Stimulated activated CD8-positive, alpha-beta memory T cell treated with anti-CD3 and anti-CD28 coated beads, Interleukin-4, amount 100 ng/mL, for 4 hours (primary cell): ENCODE measurements around the gene EMSY.

Experiments
- DNase-seq, 2 donors: peaks; one replicate each; pipeline ENCODE4 v3.0.0-alpha.2; 2020; ENCODE audit warnings: low read depth in 2 of 2, low spot score in 1 of 2

EMSY gene

DNA sequence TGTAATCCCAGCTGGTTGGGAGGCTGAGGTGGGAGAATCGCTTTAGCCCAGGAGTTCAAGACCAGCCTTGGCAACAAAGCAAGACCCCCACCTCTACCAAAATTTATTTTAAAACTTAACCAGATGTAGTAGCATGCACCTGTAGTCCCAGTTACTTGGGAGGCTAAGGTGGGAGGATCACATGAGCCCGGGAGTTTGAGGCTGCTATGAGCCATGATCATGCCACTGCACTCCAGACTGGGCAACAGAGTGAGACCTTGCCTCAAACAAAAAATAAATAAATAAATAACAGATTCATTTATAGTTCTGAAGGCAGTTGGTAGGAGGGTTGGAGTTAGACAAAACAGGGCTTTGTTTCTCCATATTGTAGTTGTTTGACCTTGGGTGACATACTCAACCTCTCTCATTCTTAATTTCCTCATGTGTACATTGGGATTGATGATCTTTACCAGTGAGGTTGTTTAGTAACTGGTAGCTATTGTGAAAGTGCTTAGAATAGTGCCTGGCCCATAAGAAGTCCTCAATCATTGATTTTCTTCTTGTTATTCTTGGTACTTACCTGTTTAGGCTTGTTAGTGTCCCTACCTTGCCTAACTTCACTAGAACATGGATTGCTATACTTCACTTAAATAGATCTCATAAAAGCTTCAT lies 79.1 kb downstream of the EMSY start:
- no peak for DNase-seq

DNA sequence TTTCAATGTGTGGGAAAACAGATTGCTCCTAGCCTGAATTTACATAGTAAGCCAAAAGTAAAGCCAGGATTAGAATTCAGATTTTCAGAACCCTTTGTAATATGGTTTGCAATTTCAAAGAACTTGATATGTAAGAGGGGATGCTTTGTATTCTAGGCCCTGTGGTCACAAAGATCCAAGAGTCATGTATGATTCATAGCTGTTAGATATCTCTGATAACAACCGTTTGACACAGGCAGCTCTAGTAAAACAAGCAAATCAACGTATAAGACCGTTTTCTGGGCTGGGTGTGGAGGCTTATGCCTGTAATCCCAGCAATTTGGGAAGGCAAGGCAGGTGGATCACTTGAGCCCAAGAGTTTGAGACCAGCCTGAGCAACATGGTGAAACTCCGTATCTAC lies 79.6 kb downstream of the EMSY start:
- no peak for DNase-seq

DNA sequence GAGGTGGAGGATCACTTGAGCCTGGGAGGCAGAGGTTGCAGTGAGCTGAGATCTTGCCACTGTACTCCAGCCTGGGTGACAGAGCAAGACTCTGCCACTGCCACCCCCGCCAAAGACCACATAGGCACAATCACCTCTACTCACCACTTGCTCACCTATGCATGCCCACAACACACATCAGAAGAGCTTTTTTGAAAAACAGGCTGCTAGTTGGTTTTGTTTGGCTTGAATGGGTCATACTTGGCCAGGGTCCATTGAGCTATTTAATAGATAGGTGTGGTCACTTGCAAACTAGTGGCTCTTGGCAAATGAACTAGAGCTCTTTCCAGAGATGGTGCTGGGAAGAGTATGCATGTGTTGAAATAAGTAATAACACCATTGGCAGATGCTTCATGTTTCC lies 80.1 kb downstream of the EMSY start:
- no peak for DNase-seq

DNA sequence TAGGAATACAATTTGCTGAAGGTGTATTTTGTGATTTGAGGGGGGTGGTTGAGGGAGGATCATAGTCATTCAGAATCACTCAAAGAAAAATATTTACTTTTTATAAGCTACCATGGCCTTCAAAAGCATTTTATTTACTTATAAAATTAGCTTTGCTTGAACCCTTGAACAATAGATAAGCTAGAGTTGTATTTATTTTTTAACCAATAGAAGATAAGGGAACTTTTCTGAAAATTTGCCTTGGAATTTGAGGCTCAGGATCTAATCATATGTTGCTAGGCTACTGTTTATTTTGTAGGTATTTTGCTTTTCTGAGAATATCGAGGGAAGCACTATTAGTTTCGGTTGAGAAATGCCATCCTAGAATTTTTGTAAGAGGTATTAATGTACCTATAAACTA lies 82.1 kb downstream of the EMSY start:
- no peak for DNase-seq

DNA sequence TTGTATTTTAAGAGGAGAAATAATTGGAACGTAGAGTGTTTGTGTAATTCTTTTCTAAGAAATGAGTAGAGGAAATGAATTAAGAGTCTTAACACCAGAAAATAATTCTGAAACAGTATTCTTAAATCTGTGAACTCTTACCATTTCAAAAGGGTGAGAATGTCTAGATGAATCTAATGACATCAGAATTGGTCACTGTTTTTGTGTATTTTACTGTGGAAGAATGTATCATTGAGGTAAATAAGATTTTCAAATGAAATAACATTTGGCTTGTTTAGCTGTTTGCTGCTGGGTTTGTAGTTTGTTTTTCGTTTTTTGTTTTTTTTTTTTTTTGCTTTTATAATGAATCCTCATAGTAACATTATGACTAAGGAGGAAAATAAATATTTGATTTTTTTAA lies 97.6 kb downstream of the EMSY start:
- no peak for DNase-seq

DNA sequence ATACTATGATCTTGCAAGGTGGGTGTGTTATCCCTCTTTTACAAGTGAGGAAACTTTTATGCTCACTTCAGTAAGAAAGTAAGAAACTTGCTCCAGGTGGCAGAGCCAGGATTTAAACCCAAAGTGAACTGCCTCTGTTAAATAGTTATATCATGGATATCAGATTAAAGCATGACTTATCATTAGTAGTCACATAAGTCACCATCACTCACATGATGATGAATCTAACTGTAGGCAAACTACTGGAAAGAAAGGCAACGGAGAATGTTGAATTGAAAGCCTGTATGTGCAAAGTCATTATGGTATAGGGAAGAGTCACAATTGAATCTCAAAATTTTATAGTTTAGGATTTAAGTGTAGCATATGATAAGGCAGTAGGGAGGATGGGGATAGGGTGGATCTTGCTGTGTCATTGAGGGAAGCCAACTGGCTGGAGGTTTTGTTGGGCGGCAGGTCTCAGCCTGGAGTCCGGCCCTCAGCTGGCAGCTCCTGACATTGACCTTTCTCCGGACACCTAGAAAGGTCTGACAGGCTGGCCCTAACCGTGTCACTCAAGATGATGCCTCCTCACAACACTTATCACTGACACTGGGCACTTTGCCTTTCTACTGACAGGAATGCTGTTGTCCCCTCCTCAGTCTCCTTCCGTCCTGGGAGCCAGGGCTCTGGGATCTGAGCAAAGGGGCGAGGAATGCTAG lies 98.3 kb downstream of the EMSY start:
- no peak for DNase-seq

DNA sequence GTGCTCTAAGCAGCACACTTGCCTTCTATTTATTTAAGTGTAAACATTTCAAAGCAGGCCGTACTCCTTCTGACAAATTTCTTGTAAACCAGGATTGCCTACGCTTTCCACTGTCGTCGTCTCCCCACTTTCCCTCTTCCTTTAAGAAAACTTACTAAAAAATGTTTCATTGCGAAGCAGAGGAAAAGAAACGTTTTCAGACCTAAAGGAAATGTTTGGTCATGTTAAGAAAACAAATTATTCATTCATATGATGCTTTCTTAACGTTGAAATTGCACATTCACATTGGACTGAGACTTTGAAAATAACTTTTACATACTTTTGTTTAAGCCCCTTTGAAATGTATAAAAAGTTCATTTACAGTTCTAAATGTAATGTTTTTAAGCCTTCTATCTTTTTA lies 106.0 kb downstream of the EMSY start:
- DNase-seq: no peak

DNA sequence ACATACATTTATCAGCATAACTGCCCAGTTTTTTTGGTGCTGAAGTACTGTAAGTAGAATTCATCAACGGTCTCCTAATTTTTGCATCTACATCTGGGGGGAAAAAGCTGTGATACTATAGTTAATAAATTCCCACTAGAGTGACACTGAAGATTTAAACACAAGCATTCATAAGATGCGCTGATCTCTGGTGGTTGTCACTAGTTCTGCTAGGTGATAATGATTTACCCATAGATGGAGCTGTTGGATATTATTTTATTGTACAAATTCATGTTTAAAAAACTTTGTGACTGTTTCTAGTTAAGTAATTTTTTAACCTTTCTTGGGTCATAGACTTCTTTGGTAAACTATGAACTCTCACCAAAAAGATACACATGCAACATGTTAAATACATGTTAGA lies 106.6 kb downstream of the EMSY start:
- DNase-seq: no peak

DNA sequence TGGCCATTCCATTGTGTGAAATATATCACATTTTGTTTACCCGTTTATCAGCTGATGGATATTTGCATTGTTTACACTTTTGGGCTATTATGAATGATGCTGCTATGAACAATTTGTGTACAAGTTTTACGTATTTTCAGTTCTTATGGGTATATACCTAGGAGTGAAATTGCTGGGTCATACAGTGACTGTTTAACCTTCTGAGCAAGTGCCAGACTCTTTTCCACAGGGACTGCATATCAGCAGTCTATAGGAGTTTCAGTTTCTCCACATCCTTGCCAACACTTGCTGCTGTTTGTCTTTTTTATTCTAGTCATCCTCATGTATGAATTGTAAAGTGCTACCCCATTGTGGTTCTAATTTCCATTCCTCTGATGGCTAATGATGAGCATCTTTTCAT lies 108.2 kb downstream of the EMSY start:
- no peak for DNase-seq

DNA sequence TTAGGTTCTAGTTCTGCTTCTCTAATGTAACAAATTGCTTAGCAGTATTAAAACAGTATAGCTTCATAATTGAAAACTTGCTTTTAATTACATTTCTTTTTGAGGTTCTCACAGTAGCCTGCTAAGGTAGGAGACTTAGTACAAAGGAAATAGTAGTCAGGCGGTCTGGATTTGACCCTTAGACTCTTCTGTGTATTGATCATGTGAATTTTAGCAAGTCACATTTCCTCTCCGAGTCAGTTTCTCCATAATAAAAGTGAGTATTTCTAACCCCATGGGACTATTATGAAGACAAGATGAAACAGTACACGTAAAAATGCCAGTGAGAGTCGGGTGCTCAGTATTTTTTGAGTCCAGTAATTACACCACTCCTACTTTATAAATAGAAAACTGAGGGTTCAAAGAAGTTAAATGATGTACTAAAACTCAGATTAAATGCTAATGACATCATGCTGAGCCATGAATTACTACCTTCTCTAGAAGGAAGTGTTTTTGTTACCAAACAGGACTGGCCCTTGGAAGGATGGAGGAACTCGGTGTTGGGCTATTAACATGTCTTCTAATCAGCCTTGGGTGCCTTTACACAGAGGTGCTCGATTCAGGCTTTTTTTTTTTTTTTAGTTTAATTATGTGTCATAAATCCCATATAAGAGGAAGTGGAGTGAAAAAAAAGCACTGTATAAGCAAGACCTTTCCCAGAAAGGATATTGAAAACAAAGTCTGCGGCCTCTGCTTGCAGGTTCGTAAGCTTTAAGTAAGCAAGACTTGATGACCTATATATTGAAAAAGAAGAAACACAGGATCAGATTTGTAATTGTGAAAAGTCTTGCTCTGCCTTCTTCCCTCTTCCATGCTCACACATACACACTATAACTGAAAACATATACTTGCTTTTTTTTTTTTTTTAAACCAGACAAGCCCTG lies 109.0 kb downstream of the EMSY start:
- DNase-seq: no peak

DNA sequence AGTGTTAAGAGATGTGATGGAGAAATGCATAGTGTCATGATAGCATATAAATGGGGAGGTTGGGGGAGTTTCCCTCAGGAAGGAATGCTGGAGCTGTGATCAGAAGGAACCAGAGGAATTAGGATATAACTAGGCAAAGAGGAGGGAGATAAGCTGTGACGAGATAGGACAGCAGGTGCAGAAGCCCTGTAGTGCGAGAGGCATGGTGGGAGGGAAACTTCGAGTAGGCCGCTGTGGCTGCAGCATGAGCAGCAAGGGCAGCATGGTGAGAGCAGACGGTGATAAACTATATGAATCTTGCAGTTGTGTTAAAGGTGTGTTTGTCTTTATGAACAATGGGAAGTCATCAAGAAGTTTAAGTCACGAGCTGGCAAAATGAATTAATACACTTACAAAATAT lies 109.9 kb downstream of the EMSY start:
- no peak for DNase-seq

DNA sequence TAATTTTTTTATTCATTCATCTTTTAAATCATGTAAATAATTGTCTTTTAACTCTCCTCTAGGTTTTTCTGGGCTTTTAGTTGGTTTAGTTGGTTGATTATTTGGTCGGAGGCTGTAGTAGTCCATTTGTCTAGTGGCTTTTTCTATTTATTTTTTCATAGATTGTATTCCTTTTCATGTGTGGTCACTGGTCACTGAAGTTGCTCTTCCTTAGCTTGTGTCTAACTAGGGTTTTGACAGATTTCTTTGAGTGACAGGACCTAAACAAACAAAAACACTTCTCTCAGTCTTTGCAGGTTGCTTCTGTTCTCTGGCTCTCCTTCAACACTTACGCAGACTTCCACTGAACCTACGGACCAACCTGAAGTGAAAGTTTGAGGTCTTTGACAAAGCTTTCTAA lies 112.6 kb downstream of the EMSY start:
- DNase-seq: no peak

DNA sequence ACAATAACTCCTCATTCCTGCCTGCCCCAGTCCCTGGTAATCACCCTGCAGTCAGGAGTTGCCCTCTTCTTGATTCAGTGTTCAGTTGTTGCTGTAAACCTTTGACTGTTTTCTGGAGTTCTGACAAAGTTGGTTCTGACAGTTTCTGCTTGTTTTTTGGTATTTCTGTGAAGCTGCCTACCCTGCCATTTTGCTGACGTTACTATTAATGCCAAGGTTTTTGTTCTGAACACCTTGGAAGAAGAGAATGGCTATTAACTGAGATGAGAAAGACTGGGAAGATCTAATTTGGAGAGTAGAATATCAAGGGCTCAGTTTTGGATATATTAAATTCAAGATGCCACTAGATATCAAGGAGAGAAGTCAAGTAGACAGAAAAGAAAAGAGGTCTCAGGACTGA lies 113.7 kb downstream of the EMSY start:
- DNase-seq: no peak

DNA sequence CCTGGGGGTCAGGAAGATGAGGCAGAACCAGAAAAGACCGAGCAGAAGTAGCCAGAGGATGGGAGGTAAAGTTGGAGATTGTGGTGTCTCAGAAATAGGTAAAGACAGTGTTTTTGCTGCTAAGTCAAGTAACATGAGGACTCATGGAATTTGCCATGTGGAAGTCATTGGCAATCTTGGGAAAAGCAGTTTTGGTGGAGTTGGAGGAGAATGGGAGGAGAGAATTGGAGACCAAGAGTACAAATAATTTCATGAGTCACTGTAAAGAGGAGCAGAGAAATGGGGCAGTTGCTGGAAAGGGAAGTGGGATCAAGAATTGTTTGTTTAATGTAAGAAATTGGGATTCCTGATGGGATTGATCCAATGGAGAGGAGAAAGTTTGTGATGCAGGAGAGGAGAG lies 114.1 kb downstream of the EMSY start:
- no peak for DNase-seq

DNA sequence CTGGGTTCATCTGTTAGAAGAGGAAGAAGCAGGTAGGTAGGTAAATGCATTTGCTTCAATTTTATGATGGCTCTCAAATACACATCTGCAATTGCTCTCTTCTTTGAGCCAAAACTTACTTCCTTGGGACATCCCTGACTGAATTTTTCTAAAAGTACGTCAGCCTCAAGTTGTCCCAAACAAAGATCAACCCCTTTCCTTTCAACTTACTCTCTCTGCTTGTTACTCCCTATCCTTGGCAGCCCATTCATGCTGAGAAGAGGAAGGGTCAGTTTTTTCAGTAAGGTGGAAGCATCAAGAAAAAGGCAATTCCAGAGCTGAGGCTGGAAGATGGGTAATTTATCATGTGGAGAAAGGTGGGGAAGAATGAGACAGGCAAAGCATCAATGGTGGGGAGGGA lies 114.5 kb downstream of the EMSY start:
- DNase-seq: no peak

DNA sequence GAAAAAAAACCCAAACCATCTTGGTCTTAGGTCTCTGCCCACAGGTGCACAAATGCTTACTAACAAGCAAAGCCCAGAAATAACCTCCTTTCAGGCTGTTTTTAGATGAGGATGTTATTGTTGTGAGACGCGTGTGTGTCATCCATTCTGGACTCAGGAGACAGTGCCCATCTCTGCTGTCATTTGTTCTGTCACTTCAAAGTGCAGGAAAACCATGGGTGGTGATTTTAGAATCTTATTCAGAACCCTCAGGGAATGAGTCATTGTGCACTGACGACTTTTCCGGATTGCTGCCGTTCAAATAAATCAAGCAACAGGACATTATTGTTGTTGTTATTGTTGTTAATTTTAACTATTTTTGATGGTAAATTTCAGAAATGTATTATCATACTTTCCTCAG lies 115.4 kb downstream of the EMSY start:
- no peak for DNase-seq

DNA sequence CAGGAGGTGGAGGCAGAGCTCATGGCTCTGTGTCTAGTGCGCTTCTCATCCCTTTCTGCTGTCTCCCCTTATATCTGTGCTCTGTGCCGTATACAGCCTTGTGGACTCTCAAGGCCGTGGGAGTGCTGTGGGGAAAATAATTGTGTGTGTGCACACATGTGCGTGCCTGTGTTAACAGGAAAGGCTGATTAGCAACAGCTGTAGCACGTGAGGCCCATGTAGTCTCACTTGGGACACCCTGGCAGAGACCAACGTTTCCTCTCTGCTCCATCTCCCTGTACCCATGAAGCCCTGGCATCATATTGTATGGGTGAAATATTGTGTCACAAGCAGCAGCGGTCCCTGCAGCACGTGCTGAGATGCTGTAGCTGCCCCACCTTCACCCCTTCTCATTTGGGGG lies 116.4 kb downstream of the EMSY start:
- no peak for DNase-seq

DNA sequence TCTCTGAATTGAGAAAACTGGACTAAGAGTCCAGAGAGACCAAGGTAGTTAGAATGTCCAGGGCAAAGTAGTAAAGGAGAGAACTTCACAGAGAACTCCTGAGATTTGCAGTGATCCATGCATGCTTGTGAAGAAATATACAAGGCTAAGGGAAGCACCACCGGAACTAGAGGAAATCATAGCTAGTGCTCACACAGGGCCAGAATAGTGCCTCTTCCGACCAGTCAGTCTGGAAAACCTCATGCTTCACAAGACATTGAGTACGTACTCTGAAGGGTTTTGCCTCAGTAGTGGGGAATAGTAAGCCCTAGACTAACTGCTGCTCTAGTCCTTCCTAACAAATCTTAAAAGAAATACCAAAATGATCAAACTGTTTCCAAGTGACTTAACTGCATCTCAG lies 117.7 kb downstream of the EMSY start:
- DNase-seq: no peak

DNA sequence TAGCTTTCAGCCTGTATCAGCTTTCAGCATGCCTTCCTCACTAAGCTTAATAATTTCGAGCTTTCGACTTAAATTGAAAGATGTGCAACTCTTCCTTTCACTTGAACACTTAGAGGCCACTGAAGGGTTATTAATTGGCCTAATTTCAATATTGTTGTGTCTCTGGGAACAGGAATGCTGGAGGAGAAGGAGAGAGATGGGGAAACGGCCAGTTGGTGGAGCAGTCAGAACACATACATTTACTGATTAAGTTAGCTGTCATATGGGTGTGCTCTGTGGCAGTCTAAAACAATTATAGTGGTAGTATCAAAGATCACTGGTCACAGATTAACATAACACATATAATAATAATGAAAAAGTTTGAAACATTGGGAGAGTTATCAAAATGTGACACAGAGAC lies 119.5 kb downstream of the EMSY start:
- DNase-seq: no peak

DNA sequence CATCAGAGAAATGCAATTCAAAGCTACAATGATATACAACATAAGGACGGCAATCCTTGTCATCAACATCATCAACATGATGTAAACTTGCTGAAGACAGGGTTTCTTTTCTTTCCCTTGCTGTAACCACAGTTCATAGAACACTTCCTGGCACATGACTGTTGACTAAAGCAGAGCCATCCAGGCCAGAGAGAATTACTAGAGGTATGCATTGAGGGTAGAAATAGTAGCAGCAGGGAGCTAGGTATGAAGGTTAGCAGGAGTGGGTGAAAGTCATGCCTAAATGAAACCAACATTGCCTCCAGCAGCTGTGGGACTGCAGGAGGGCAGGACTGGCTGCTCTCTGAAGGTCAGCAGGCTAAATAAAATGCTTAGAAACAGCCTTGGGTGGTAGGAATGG lies 122.0 kb downstream of the EMSY start:
- no peak for DNase-seq

DNA sequence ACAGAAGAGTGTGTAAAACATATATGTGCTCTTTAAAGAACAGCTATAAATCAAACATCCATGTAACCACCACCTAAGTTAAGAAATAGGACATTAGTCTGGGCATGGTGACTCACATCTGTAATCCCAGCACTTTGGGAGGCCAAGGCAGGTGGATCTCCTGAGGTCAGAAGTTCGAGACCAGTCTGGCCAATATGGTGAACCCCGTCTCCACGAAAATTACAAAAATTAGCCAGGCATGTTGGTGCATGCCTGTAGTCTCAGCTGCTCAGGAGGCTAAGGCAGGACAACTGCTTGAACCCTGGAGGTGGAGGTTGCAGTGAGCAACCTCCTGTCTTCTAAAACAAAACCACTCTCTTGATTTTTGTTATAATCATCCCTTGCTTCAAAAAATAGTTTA lies 122.4 kb downstream of the EMSY start:
- DNase-seq: no peak

DNA sequence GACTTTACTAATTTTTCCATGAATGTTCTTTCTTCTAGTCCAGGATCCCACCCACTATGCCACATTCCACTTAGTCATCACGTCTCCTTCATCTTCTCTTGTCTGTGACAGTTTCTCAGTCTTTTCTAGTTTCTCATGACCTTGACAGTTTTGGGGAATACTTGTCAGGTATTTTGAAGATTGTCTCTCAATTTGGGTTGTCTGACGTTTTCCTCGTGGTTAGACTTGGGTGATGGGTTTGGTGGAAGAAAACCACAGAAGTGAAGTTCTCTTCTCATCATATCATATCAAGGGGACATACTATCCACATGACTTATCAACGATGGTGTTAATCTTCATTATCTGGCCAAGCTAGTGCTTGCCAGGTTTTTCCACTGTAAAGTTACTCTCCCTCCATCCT lies 123.3 kb downstream of the EMSY start:
- DNase-seq: no peak
